PFSK-1 (cell line): ENCODE results near the gene TMIGD3.

Source experiments
- SIN3A ChIP-seq: IDR thresholded peaks from 2 replicates; pipeline ENCODE4 v1.6.1; 2012; ENCODE audit warnings: mild to moderate bottlenecking, low read length, moderate library complexity, borderline replicate concordance; ENCODE audit not compliant: insufficient read depth
- TF ChIP-seq, protein P1 (sequence below), 2 experiments: IDR thresholded peaks; 2 replicates each; pipeline versions ENCODE4 v1.6.1 to v1.8.0; 2011 to 2012; ENCODE audit warnings: low read depth in 2 of 2, low read length in 2 of 2, control low read depth in 1 of 2, inconsistent platforms in 1 of 2, mild to moderate bottlenecking in 1 of 2, moderate library complexity in 1 of 2; ENCODE audit not compliant: insufficient read depth in 1 of 2

DNA sequence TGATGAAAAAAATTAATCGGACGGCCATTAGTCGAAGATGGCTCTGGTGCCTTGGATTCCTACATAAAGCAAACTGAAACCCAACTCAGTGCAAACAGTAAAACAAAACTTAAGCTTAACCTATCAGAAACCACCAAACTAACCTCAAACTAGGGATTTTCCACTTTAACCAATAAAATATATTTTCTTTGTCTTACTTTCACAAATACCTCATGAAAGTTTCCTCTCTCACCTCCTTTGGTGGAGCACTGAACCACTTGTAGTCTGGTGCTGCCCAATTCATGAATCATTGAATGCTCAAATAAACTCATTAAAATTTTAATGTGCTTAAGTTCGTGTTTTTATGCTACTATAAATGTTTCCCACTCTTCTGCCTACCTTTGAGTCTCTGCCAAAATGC is 7.0 kb downstream of the TMIGD3 start:
- TF ChIP-seq, protein P1, sequence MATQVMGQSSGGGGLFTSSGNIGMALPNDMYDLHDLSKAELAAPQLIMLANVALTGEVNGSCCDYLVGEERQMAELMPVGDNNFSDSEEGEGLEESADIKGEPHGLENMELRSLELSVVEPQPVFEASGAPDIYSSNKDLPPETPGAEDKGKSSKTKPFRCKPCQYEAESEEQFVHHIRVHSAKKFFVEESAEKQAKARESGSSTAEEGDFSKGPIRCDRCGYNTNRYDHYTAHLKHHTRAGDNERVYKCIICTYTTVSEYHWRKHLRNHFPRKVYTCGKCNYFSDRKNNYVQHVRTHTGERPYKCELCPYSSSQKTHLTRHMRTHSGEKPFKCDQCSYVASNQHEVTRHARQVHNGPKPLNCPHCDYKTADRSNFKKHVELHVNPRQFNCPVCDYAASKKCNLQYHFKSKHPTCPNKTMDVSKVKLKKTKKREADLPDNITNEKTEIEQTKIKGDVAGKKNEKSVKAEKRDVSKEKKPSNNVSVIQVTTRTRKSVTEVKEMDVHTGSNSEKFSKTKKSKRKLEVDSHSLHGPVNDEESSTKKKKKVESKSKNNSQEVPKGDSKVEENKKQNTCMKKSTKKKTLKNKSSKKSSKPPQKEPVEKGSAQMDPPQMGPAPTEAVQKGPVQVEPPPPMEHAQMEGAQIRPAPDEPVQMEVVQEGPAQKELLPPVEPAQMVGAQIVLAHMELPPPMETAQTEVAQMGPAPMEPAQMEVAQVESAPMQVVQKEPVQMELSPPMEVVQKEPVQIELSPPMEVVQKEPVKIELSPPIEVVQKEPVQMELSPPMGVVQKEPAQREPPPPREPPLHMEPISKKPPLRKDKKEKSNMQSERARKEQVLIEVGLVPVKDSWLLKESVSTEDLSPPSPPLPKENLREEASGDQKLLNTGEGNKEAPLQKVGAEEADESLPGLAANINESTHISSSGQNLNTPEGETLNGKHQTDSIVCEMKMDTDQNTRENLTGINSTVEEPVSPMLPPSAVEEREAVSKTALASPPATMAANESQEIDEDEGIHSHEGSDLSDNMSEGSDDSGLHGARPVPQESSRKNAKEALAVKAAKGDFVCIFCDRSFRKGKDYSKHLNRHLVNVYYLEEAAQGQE (IDR thresholded peaks at IDR 0.05; ENCODE audit: insufficient read depth in 1 of 2, low read depth in 2 of 2, low read length in 2 of 2): no peak
- TF ChIP-seq SIN3A: no peak
